ENCODE measurements around the gene LEKR1. TPM values are rescaled to one million over a fixed set of nuclear protein-coding genes. Genes with fewer than 3 reads are reported as not detected.
"Not testable (repeated sequence)": the region's sequence is repeated elsewhere in the genome, so short reads cannot be mapped to it uniquely, and the experiment has no call there.

LEKR1 gene
- total RNA-seq, 1 experiment from 2014 or later = 0.38 TPM

DNA sequence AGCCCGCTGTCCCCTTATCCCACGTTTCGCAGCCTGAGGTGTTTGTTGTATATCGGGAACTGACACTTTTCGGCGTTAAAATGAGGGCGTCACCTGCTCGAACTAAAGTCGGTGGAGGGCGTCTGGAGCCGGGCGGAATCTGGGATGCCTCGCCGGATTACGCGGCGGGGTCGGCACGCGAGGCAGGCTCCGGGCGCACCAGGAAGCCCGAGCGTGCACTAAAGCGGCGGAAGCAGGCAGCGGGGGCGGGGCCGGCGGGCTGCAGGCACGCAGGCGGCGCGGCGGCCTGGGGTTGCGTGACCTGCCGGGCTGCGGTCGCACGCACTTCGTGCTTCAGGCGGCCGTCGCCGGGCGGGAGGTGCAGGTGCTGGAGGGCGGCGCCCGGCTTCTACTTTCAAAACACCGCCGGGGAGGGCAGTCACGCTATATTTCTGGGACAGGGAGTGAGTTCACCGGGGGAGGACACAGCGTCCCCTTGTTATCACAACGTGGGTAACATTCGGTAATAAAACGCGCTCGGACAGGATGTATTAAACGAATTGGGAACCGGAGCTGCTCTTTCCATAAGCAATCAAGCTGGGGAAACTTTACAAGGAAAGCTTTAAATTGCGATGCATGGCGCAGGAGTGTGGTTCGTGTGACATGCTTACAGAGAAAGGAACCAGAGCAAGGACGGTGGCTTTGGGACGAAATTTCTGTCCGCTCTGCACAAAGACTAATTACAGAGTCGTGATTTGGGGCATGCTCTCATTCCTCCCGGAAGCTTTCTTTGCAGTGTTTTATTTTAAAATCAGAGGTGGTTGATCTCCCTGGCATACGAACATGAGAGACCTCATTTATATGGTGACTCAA is 9.1 kb upstream of the LEKR1 start:
- peak; percentile 92 for DNase-seq
- Histone ChIP-seq H3K36me3 (replicated peaks; ENCODE audit: control insufficient read depth, insufficient read depth, low read length) (no peaks in the 10 kb centered on the region), H3K4me3 (ENCODE audit: insufficient read depth, low read depth, low read length) (peak overlapping the region; percentile 36), H3K27me3 (ENCODE audit: control insufficient read depth, insufficient read depth, low read length) (peaks cover 30% of the 10 kb centered on the region)

DNA sequence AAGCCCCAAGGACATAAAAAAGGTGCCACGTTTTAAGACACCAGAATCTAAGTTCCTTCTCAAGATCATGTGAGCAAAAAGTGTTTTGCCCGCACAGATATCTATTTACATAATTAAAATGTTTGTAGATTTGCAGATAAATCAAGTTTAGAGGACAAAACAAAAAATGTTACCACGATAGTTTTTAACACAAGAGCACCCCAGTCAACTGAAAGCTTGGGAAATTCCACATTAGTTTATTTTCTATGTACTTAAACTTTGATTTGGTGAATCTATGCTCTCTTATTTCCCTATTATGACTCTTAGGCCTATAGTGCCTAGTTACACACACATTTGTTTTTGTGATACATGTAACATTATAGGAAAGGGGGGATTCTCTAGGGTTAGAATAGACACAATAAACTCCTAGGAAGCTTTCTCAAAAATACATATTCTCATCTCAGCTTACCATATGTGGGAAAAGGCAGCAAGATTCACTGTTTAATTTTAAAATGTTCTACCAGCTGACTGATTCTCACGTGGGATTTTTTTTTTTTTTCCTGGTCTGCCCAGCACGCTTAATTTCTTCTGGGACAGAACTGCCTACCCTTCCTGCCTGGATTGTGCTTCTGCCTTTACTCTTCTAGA is 8.4 kb upstream of the LEKR1 start:
- Histone ChIP-seq H3K4me3 (ENCODE audit: insufficient read depth, low read depth, low read length) (no peak overlapping the region), H3K27me3 (ENCODE audit: control insufficient read depth, insufficient read depth, low read length) (peaks cover 30% of the 10 kb centered on the region), H3K36me3 (replicated peaks; ENCODE audit: control insufficient read depth, insufficient read depth, low read length) (no peaks in the 10 kb centered on the region)
- no peak for DNase-seq

DNA sequence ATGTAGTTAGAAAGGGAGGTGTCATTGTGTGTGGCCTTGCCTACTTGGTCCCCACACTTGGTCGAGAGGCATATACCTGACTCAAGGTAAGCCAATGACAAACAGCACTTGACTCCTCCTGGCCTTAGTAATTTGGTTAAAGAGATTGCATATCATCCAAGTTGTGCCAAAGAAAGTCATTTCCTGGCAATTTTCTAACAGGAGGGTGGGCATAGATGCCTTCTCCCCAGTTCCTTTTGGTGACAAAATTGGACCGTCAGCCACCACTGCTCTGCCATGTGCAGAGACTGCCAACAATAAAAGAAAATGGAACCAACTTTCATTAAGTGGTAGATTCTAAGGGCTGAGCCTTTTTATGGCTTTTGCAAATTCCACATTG is 7.9 kb upstream of the LEKR1 start:
- H3K36me3 ChIP-seq (replicated peaks; ENCODE audit: control insufficient read depth, insufficient read depth, low read length) = no peaks in the 10 kb centered on the region
- H3K4me3 ChIP-seq (ENCODE audit: insufficient read depth, low read depth, low read length) = no peak overlapping the region
- no peak for DNase-seq
- H3K27me3 ChIP-seq (ENCODE audit: control insufficient read depth, insufficient read depth, low read length) = peaks cover 30% of the 10 kb centered on the region

DNA sequence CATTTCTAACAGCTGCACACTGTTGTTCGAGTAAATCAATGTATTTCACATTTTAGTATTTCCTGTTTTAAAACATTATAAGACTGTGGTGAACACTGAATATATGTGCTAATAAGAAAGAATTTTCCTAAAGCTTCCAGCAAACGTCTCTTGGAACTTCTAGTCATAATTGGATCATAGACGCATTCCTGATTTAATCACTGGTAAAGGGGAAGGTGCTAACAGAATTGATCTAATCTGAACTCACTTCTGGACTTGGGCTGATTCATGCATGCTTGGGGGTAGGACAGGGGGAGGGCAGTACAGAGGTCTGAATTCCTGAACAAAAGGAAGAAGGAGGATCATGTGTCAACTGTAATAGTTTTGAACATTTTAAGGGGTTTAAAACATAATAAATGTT is 7.3 kb upstream of the LEKR1 start:
- no peaks in the 10 kb centered on the region for H3K36me3 ChIP-seq (replicated peaks; ENCODE audit: control insufficient read depth, insufficient read depth, low read length)
- H3K27me3 ChIP-seq (ENCODE audit: control insufficient read depth, insufficient read depth, low read length) = peaks cover 30% of the 10 kb centered on the region
- no peak for DNase-seq
- H3K4me3 ChIP-seq (ENCODE audit: insufficient read depth, low read depth, low read length) = no peak overlapping the region

DNA sequence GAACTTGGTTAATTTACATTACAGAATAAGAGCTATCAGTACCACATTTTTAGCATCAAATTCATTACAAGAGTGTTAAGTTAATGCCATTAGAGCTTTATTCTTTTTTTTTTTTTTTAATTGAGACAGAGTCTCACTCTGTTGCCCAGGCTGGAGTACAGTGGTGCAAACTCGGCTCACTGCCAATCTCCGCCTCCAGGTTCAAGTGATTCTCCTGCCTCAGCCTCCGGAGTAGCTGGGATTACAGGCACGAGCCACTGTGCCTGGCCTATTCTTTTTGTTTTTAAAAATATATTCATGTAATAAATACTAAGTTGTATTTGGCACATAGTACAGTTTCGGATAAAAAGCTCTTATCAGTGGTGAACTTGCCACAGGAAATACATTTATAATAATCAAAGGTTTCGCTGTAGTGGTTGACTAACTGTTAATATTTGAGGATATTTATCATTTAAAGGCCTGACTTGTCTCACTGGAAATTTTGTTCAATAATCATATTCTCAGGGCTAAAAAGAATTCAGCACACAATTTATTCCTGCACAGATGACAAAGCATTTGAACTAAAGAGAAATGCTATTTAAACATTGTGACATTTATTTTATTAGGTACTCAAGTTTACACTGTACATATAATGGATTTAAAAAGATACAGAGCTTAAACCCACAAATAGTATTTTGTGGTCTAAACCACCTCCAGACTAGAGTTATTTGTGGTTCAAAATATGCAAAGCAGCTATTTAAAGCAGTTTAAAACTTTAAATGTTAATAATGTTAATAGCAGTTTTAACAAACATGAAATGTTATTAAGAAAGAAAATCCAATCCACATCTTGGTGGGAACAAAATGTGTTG is 6.1 kb upstream of the LEKR1 start:
- DNase-seq = no peak
- Histone ChIP-seq H3K36me3 (replicated peaks; ENCODE audit: control insufficient read depth, insufficient read depth, low read length) (no peaks in the 10 kb centered on the region), H3K4me3 (ENCODE audit: insufficient read depth, low read depth, low read length) (no peak overlapping the region), H3K27me3 (ENCODE audit: control insufficient read depth, insufficient read depth, low read length) (peaks cover 34% of the 10 kb centered on the region)

DNA sequence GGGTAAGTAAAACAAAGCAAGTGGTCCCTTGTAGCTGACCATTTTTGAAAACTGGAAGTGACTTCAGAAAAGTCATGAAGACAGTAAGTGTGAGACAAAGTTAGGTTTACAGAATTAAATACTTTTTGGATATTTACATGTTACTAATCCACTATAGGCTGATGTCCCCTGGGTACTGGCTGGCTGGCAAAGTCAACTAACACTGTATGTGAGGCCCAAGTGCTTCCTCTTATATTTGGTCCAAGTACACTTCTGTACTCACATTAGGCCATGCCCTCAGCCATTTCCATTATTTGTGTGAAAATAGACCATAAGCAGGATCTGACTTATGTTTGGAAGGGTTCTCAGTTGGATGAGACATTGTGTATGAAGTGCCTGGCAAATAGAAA is 5.5 kb upstream of the LEKR1 start:
- Histone ChIP-seq H3K36me3 (replicated peaks; ENCODE audit: control insufficient read depth, insufficient read depth, low read length) (no peaks in the 10 kb centered on the region), H3K27me3 (ENCODE audit: control insufficient read depth, insufficient read depth, low read length) (peaks cover 30% of the 10 kb centered on the region), H3K4me3 (ENCODE audit: insufficient read depth, low read depth, low read length) (no peak overlapping the region)
- DNase-seq = no peak

DNA sequence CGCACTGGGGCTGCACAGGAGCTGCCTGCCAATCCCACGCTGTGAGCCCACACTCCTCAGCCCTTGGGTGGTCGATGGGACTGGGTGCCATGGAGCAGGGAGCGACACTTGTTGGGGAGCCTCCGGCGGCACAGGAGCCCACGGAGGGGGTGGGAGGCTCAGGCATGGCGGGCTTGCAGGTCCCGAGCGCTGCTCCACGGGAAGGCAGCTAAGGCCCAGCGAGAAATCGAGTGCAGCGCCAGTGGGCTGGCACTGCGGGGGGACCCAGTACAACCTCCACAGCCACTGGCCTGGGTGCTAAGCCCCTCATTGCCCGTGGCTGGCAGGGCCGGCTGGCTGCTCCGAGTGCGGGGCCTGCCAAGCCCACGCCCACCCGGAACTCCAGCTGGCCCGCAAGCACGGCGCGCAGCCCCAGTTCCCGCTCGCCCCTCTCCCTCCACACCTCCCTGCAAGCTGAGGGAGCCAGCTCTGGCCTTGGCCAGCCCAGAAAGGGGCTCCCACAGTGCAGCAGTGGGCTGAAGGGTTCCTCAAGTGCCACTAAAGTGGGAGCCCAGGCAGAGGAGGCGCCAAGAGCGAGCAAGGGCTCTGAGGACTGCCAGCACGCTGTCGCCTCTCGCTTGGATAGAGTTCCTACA is 3.4 kb upstream of the LEKR1 start:
- peaks cover 23% of the 10 kb centered on the region for H3K27me3 ChIP-seq (ENCODE audit: control insufficient read depth, insufficient read depth, low read length)
- not testable (repeated sequence) for H3K36me3 ChIP-seq (replicated peaks; ENCODE audit: control insufficient read depth, insufficient read depth, low read length); DNase-seq; H3K4me3 ChIP-seq (ENCODE audit: insufficient read depth, low read depth, low read length)

DNA sequence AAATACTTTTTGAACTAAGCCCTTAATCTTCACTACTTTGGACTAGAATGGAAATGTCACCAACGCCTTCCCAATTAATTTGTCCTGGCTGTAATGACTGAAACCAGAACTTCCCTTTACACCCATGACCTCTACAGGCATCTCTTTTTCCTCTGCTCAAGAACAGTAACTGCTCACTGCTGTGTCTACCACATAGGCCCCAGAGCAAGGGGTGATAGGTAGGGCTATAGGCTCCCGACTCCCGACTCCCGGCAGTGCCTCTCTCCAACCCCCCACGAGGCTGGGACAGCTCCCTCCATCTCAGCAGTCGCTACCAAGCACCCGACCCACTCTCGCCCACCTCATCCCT is 384 bp upstream of the LEKR1 start:
- DNase-seq = no peak

DNA sequence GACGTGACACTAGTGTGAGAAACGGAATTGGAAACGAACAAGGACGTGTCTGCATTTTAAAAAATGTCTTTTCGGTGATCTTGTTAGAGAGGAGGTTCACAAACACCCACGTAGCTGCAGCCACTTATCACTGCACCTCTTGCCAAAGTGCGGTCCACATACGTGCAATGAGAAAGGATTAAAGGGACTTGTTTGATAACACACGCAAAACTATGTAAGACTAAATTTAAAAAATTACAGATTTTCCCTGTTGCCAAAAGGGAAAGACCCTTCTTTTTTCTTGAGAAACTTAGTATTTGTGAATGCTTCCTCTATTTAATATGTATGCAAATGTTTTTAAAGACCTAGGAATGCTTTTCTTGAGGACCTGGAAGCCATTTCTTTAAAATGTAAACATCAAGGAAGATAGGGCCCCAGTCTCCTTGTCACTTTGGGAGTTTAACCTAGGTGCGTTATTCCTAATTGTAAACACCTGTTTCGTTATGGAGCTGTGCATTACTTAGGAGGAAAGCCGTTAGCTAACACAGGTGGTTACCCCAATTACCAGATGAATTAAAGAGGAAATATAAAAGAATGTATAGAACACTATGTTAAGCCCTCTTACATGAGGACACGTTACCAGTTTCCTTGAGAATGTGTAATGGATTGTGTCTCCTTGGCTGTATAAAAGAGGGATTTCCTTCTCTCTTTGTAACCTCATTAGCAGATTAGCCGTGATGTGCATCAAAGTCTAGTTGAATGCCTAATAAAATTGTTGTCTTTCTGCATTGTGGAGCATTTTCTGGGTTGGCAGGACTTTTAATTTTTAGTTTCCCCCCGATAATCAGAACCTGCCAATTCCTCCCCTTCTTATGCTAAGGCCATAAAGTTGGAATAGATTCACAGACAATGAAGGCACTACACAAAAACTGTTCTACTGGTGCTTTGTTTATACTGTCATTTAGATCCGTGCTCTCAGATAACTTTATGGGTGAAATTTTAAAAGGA is 1.0 kb downstream of the LEKR1 start:
- H3K36me3 ChIP-seq (replicated peaks; ENCODE audit: control insufficient read depth, insufficient read depth, low read length) = no peaks in the 10 kb centered on the region
- peaks cover 46% of the 10 kb centered on the region for H3K27me3 ChIP-seq (ENCODE audit: control insufficient read depth, insufficient read depth, low read length)
- no peak for DNase-seq
- peak overlapping the region; percentile 53 for H3K4me3 ChIP-seq (ENCODE audit: insufficient read depth, low read depth, low read length)

More for the DNA sequence above, 384 bp upstream of the LEKR1 start:
- H3K27me3 ChIP-seq (ENCODE audit: control insufficient read depth, insufficient read depth, low read length) = peaks cover 43% of the 10 kb centered on the region
- peak overlapping the region; percentile 53 for H3K4me3 ChIP-seq (ENCODE audit: insufficient read depth, low read depth, low read length)
- H3K36me3 ChIP-seq (replicated peaks; ENCODE audit: control insufficient read depth, insufficient read depth, low read length) = no peaks in the 10 kb centered on the region

DNA sequence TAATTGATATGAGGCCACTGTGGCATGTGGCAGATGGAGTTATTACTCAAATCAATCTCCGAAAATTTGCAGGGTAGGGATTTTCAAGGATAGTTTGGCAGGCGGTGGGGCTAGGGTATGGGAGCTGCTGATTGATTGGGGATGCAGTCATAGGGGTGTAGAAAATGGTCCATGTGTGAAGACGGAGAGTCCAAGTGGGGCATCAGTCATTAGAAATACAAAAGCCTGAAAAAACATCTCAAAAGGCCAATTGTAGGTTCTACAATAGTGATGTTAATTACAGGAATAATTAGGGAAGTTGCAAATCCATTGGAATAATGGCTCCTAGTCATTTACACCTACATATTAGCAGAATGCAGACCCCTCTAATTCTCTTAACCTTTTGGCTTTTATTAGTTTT is 4.9 kb downstream of the LEKR1 start:
- no peaks in the 10 kb centered on the region for H3K36me3 ChIP-seq (replicated peaks; ENCODE audit: control insufficient read depth, insufficient read depth, low read length)
- H3K27me3 ChIP-seq (ENCODE audit: control insufficient read depth, insufficient read depth, low read length) = peaks cover 50% of the 10 kb centered on the region
- H3K4me3 ChIP-seq (ENCODE audit: insufficient read depth, low read depth, low read length) = no peak overlapping the region
- no peak for DNase-seq

DNA sequence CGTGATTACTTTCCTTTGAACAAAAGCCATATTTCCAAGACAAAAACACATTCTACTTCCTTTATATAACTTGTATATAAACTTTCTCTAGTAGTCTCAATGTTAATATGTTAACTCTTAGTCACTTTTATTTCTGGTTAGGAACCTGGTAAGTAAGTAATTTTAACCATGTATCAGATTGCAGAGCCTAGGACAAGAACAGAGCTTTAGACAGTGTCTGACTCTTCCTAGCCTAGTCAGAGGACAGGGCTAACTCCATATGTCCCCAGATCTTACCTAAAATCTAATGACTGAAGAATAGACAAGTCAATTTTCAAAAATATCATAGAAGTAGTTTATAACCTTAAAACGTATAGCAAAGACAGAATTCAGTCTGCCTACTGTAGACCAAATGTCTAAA is 8.3 kb downstream of the LEKR1 start:
- no peak overlapping the region for H3K4me3 ChIP-seq (ENCODE audit: insufficient read depth, low read depth, low read length)
- H3K36me3 ChIP-seq (replicated peaks; ENCODE audit: control insufficient read depth, insufficient read depth, low read length) = no peaks in the 10 kb centered on the region

DNA sequence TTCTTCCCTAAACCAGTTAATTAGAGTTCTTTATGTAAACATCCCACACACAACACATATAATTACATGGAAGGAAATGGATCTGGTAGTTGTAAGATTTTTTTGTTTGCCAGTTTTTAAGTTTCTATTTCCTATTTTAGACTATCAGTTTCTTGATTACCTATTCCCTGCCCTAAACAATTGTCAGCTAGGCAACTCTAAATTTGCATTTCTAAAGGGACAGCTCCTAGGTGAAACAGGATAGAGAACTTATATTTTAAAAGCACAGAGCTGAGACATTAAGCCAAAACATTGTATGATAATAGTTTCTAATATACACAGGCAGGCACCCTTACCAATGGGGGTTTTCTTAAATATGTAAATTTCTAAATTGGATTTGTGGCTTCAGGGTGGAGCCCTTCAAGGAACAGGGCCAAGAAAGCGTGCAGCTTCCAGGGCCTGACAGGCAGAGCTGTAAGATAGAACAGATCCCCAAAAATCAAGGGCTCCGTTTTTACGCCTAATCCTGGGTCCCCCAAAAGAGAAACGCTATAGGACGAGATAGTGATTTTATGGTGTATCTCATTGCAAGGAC is 8.9 kb downstream of the LEKR1 start:
- DNase-seq = no peak
- Histone ChIP-seq H3K36me3 (replicated peaks; ENCODE audit: control insufficient read depth, insufficient read depth, low read length) (no peaks in the 10 kb centered on the region), H3K4me3 (ENCODE audit: insufficient read depth, low read depth, low read length) (no peak overlapping the region), H3K27me3 (ENCODE audit: control insufficient read depth, insufficient read depth, low read length) (peaks cover 20% of the 10 kb centered on the region)

More for the DNA sequence above, 8.3 kb downstream of the LEKR1 start:
- peaks cover 26% of the 10 kb centered on the region for H3K27me3 ChIP-seq (ENCODE audit: control insufficient read depth, insufficient read depth, low read length)
- DNase-seq = no peak

DNA sequence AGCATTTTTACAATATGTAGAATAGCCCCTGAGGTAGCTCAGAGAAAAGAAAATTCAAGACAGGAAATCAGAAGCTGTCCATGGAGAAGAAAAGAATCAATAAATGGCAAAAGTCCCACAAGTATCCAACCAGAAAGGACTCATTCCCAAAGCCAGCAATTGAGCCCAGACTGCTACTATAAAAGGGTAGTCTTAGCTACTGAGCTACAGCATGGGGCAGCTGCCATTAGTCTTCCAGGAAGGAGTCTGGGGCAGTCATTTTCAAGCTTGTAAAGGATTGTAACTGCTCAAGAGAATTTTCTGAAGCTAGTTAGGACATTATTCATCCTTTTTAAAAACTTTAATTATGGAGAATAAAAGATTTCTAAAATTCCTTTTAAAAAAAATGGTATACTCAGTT is 10.5 kb downstream of the LEKR1 start:
- no peaks in the 10 kb centered on the region for H3K36me3 ChIP-seq (replicated peaks; ENCODE audit: control insufficient read depth, insufficient read depth, low read length)
- no peak for DNase-seq
- H3K27me3 ChIP-seq (ENCODE audit: control insufficient read depth, insufficient read depth, low read length) = peaks cover 16% of the 10 kb centered on the region; the same call in 1 of the 2 replicates
- H3K4me3 ChIP-seq (ENCODE audit: insufficient read depth, low read depth, low read length) = no peak overlapping the region

Measured in H7 (cell line).